Suprapubic skin (tissue), 4 donors: ENCODE measurements around the gene NUP160. TPM values are rescaled to one million over a fixed set of nuclear protein-coding genes. Genes with fewer than 3 reads are reported as not detected.

Source experiments
- DNase-seq, 2 donors: peaks; one replicate each; pipeline ENCODE4 v3.0.0-alpha.2; 2019; ENCODE audit warnings: low spot score in 2 of 2
- H3K27ac ChIP-seq: fragments of 200-600 bp; sonication (generic); one replicate; pipeline ENCODE4 v1.5.1; 2019
- H3K27me3 ChIP-seq: fragments of 200-600 bp; sonication (generic); one replicate; pipeline ENCODE4 v1.5.1; 2019
- H3K36me3 ChIP-seq: fragments of 200-600 bp; sonication (generic); one replicate; pipeline ENCODE4 v1.5.1; 2019
- H3K4me1 ChIP-seq: fragments of 200-600 bp; sonication (generic); one replicate; pipeline ENCODE4 v1.5.1; 2019
- H3K4me3 ChIP-seq: fragments of 200-600 bp; sonication (generic); one replicate; pipeline ENCODE4 v1.5.1; 2019; ENCODE audit warnings: mild to moderate bottlenecking
- H3K9me3 ChIP-seq: fragments of 200-600 bp; sonication (generic); one replicate; pipeline ENCODE4 v1.5.1; 2019
- CTCF ChIP-seq, 2 donors: fragments of 200-600 bp in 1 of 2; fragments of 450-650 bp in 1 of 2; sonication (generic) in 1 of 2; IDR thresholded peaks; one replicate each; pipeline ENCODE4 v1.5.1; 2016 to 2019; ENCODE audit warnings: antibody characterized with exemption in 2 of 2, mild to moderate bottlenecking in 1 of 2, moderate library complexity in 1 of 2
- EP300 ChIP-seq: sonication (generic); formaldehyde crosslinking; IDR thresholded peaks from one replicate; pipeline ENCODE4 v1.6.1; 2017; ENCODE audit warnings: antibody characterized with exemption
- POLR2A ChIP-seq, 2 donors: fragments of 450-650 bp; IDR thresholded peaks; one replicate each; pipeline ENCODE4 v1.6.1; 2017; ENCODE audit warnings: antibody characterized with exemption in 2 of 2, mild to moderate bottlenecking in 2 of 2, moderate library complexity in 2 of 2
- POLR2AphosphoS5 ChIP-seq, 3 donors: sonication (generic); formaldehyde crosslinking; IDR thresholded peaks; one replicate each; pipeline ENCODE4 v1.6.1; 2017; ENCODE audit warnings: antibody characterized with exemption in 3 of 3
- WGBS: methylation state at CpG from one replicate; pipeline ENCODE4 v1.1.5; 2018; 5-methylcytosine and 5-hydroxymethylcytosine counted together
- total RNA-seq, 4 donors: library from RNA; depleted of rRNA; stranded (reverse); fragments of >200 nt; gene quantifications; one replicate each; pipeline ENCODE4 v1.1.0, GENCODE V29; 2016

The NUP160 gene
- total RNA-seq, 4 donors from 2014 or later, result 17.5 to 55.7 (median 26.6) TPM

- TF ChIP-seq POLR2AphosphoS5 (IDR thresholded peaks at IDR 0.05) (no peak), EP300 (no peak), POLR2A (IDR thresholded peaks at IDR 0.05) (no peak), CTCF (IDR thresholded peaks at IDR 0.05) (no peak)
- H3K36me3 ChIP-seq, result no peaks in the 10 kb centered on the region
- DNase-seq, result no peak
- H3K4me3 ChIP-seq, result no peak overlapping the region
- H3K27ac ChIP-seq, result no peak overlapping the region
- peaks cover 9% of the 10 kb centered on the region for H3K4me1 ChIP-seq
- WGBS, result 41% methylated on average over 2 of the region's 2 CpGs
- H3K27me3 ChIP-seq, result no peaks in the 10 kb centered on the region
- H3K9me3 ChIP-seq, result no peaks in the 10 kb centered on the region
These were observed 9.3 kb upstream of the NUP160 start for GRCh38 chr11:47857485-47857884.

- Histone ChIP-seq H3K36me3 (no peaks in the 10 kb centered on the region), H3K4me3 (no peak overlapping the region), H3K27ac (no peak overlapping the region), H3K9me3 (no peaks in the 10 kb centered on the region), H3K4me1 (no peaks in the 10 kb centered on the region), H3K27me3 (no peaks in the 10 kb centered on the region)
- TF ChIP-seq POLR2AphosphoS5 (IDR thresholded peaks at IDR 0.05) (no peak), EP300 (no peak), CTCF (IDR thresholded peaks at IDR 0.05) (no peak), POLR2A (IDR thresholded peaks at IDR 0.05) (no peak)
- DNase-seq, result no peak
- WGBS, result 55% methylated on average over 2 of the region's 2 CpGs
These were observed 8.0 kb upstream of the NUP160 start for GRCh38 chr11:47856186-47856585.

DNA sequence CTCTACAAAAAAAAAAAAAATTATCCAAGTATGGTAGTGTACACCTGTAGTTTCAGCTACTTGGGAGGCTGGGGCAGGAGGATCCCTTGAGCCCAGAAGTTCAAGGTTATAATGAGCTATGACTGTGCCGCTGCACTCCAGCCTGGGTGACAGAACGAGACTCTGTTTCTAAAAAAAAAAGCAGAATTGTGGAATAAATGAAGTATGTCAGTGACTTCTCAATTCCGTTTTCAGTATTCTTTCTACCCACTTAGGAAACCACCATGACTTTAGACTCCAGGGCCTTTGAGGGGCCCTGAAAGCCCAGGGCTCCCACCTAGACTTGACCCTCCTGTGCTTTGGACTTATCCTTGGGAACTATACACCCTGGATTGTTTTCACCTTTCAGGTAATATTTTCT lies 6.5 kb upstream of the NUP160 start:
- Histone ChIP-seq H3K27ac (no peak overlapping the region), H3K9me3 (no peaks in the 10 kb centered on the region), H3K4me3 (no peak overlapping the region), H3K36me3 (no peaks in the 10 kb centered on the region), H3K4me1 (no peaks in the 10 kb centered on the region), H3K27me3 (no peaks in the 10 kb centered on the region)
- no peak for TF ChIP-seq EP300
- no peak for TF ChIP-seq POLR2A (IDR thresholded peaks at IDR 0.05)
- no peak for TF ChIP-seq POLR2AphosphoS5 (IDR thresholded peaks at IDR 0.05)
- TF ChIP-seq CTCF (IDR thresholded peaks at IDR 0.05), result no peak
- DNase-seq, result no peak
- 76% methylated on average over 3 of the region's 3 CpGs for WGBS

DNA sequence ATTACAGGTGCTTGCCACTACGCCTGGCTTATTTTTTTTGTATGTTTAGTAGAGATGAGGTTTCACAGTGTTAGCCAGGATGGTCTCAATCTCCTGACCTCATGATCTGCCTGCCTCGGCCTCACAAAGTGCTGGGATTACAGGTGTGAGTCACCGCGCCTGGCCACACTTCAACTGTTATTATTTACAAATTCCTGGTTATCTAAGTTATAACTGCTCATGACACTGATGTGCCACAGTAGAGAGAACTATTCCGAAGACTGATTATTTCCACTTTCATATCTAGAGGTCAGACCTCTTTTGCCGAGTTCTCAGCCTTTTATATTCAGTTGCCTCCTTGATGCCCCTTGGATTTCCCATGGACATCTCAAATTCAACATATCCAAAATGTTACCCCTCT lies 3.9 kb upstream of the NUP160 start:
- Histone ChIP-seq H3K36me3 (no peaks in the 10 kb centered on the region), H3K4me1 (peaks cover 12% of the 10 kb centered on the region), H3K27me3 (no peaks in the 10 kb centered on the region), H3K27ac (no peak overlapping the region), H3K9me3 (no peaks in the 10 kb centered on the region), H3K4me3 (no peak overlapping the region)
- TF ChIP-seq POLR2A (IDR thresholded peaks at IDR 0.05) (no peak), CTCF (IDR thresholded peaks at IDR 0.05) (no peak), EP300 (no peak), POLR2AphosphoS5 (IDR thresholded peaks at IDR 0.05) (no peak)
- no peak for DNase-seq
- WGBS, result 94% methylated on average over 6 of the region's 6 CpGs

GRCh38 chr11:47850337-47850736 lies 2.2 kb upstream of the NUP160 start:
- WGBS, result 76% methylated on average over 1 of the region's 1 CpG
- TF ChIP-seq POLR2A (IDR thresholded peaks at IDR 0.05) (no peak), EP300 (no peak), CTCF (IDR thresholded peaks at IDR 0.05) (no peak), POLR2AphosphoS5 (IDR thresholded peaks at IDR 0.05) (no peak)
- H3K4me3 ChIP-seq, result no peak overlapping the region
- DNase-seq, result no peak
- no peak overlapping the region for H3K27ac ChIP-seq
- H3K9me3 ChIP-seq, result no peaks in the 10 kb centered on the region
- peaks cover 16% of the 10 kb centered on the region for H3K4me1 ChIP-seq
- H3K36me3 ChIP-seq, result no peaks in the 10 kb centered on the region
- H3K27me3 ChIP-seq, result no peaks in the 10 kb centered on the region
